ENCODE measurements around the gene TSEN15.

Gene TSEN15

GRCh38 chr1:184051138-184051484 is 419 bp upstream of the TSEN15 start (continued):
- TF ChIP-seq CREB5 (CRISPR knock-in tag; IDR thresholded peaks at IDR 0.05; ENCODE audit: low read depth) (no peak), ZNF8 (CRISPR knock-in tag; IDR thresholded peaks at IDR 0.05) (no peak), OSR1 (CRISPR knock-in tag; IDR thresholded peaks at IDR 0.05) (no peak)

DNA sequence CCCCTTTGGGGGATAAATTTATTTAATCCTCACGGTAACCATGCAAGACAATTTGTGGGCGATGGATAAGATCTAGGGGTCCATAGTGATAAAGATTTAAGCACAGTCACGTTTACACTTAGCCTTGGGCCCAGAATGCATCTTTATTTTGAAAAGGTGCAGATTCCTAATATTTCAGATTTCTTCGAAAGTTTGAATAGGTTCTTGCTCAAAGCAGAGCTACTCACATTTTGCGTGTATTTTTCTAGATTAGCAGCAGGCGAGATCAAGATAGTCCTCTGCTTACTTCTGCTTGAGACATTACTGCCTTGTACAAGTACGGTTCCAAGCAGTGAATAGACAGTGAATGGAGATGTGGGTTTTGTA is 647 bp downstream of the TSEN15 start:
- TF ChIP-seq ZNF70 (CRISPR knock-in tag; IDR thresholded peaks at IDR 0.05) (no peak), TOX (CRISPR knock-in tag; IDR thresholded peaks at IDR 0.05; ENCODE audit: borderline replicate concordance) (no peak), ZNF8 (CRISPR knock-in tag; IDR thresholded peaks at IDR 0.05) (no peak), GLIS3 (CRISPR knock-in tag; IDR thresholded peaks at IDR 0.05) (no peak), ARNTL (CRISPR knock-in tag; IDR thresholded peaks at IDR 0.05; ENCODE audit: borderline replicate concordance, low read depth) (no peak), OSR1 (CRISPR knock-in tag; IDR thresholded peaks at IDR 0.05) (no peak), CSDC2 (CRISPR knock-in tag; IDR thresholded peaks at IDR 0.05) (no peak), ZFP30 (CRISPR knock-in tag; IDR thresholded peaks at IDR 0.05) (no peak), BACH2 (CRISPR knock-in tag; IDR thresholded peaks at IDR 0.05; ENCODE audit: borderline replicate concordance) (no peak)
- ATAC-seq, result no peak

DNA sequence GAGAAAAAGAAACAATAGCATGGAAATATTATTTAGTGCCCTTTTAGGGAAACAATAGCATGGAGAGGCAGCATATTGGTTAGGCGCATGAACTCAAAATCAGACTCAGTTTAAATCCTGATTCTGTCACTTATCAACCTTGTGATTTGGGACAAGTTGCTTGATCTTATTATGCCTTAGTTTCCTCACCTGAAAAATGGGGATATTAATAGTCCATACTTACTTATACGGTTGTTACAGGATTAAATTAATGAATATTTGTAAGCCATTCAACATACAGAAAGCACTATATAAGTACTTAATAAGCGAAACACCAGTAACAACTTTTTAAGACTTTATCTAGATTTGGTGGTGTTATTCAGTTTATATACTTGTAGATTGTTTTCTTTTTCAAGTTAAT is 1.2 kb downstream of the TSEN15 start:
- ATAC-seq, result no peak
- TF ChIP-seq BACH2 (CRISPR knock-in tag; IDR thresholded peaks at IDR 0.05; ENCODE audit: borderline replicate concordance), result no peak
- TF ChIP-seq SNAI2 (CRISPR knock-in tag; IDR thresholded peaks at IDR 0.05), result no peak
- TF ChIP-seq ZNF565 (CRISPR knock-in tag; conservative IDR thresholded peaks at IDR 0.05; ENCODE audit: low read depth), result no peak
- no peak for TF ChIP-seq ZNF8 (CRISPR knock-in tag; IDR thresholded peaks at IDR 0.05)
- no peak for TF ChIP-seq ISL1 (CRISPR knock-in tag; IDR thresholded peaks at IDR 0.05)
- TF ChIP-seq, protein P1, sequence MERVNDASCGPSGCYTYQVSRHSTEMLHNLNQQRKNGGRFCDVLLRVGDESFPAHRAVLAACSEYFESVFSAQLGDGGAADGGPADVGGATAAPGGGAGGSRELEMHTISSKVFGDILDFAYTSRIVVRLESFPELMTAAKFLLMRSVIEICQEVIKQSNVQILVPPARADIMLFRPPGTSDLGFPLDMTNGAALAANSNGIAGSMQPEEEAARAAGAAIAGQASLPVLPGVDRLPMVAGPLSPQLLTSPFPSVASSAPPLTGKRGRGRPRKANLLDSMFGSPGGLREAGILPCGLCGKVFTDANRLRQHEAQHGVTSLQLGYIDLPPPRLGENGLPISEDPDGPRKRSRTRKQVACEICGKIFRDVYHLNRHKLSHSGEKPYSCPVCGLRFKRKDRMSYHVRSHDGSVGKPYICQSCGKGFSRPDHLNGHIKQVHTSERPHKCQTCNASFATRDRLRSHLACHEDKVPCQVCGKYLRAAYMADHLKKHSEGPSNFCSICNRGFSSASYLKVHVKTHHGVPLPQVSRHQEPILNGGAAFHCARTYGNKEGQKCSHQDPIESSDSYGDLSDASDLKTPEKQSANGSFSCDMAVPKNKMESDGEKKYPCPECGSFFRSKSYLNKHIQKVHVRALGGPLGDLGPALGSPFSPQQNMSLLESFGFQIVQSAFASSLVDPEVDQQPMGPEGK (CRISPR knock-in tag; IDR thresholded peaks at IDR 0.05; ENCODE audit: borderline replicate concordance), result no peak
- no peak for TF ChIP-seq CSRNP3 (CRISPR knock-in tag; IDR thresholded peaks at IDR 0.05)
- no peak for TF ChIP-seq POU6F1 (CRISPR knock-in tag; IDR thresholded peaks at IDR 0.05; ENCODE audit: borderline replicate concordance, low read depth)
- TF ChIP-seq ZFP30 (CRISPR knock-in tag; IDR thresholded peaks at IDR 0.05), result no peak
- TF ChIP-seq ZFP3 (CRISPR knock-in tag; IDR thresholded peaks at IDR 0.05), result no peak
- no peak for TF ChIP-seq PPARA (CRISPR knock-in tag; IDR thresholded peaks at IDR 0.05; ENCODE audit: borderline replicate concordance)

- ATAC-seq, result no peak
- no peak for TF ChIP-seq ARNTL (CRISPR knock-in tag; IDR thresholded peaks at IDR 0.05; ENCODE audit: borderline replicate concordance, low read depth)
- TF ChIP-seq TSHZ2 (CRISPR knock-in tag; IDR thresholded peaks at IDR 0.05), result no peak
- TF ChIP-seq ISL1 (CRISPR knock-in tag; IDR thresholded peaks at IDR 0.05), result no peak
- no peak for TF ChIP-seq POU6F1 (CRISPR knock-in tag; IDR thresholded peaks at IDR 0.05; ENCODE audit: borderline replicate concordance, low read depth)
- no peak for TF ChIP-seq ZNF70 (CRISPR knock-in tag; IDR thresholded peaks at IDR 0.05)
- TF ChIP-seq OSR1 (CRISPR knock-in tag; IDR thresholded peaks at IDR 0.05), result no peak
- no peak for TF ChIP-seq PPARA (CRISPR knock-in tag; IDR thresholded peaks at IDR 0.05; ENCODE audit: borderline replicate concordance)
- no peak for TF ChIP-seq CSDC2 (CRISPR knock-in tag; IDR thresholded peaks at IDR 0.05)
- TF ChIP-seq CREB5 (CRISPR knock-in tag; IDR thresholded peaks at IDR 0.05; ENCODE audit: low read depth), result no peak
- no peak for TF ChIP-seq ZNF8 (CRISPR knock-in tag; IDR thresholded peaks at IDR 0.05)
- TF ChIP-seq TCF4 (CRISPR knock-in tag; IDR thresholded peaks at IDR 0.05; ENCODE audit: borderline replicate concordance), result no peak
- TF ChIP-seq CSRNP3 (CRISPR knock-in tag; IDR thresholded peaks at IDR 0.05), result no peak
These were observed 2.4 kb downstream of the TSEN15 start for GRCh38 chr1:184053881-184054280.

Data from SK-N-SH treated with all-trans-retinoic acid at 6 μM for 48 hours (cell line).